Erythroblast (primary cell): ENCODE results near the gene GNAL.

Source experiments
- GATA1 ChIP-seq: IDR thresholded peaks from 2 replicates; pipeline ENCODE4 v1.6.1; 2011; ENCODE audit warnings: low read depth, mild to moderate bottlenecking, control low read depth, low read length, moderate library complexity
- POLR2A ChIP-seq: IDR thresholded peaks from 2 replicates; pipeline ENCODE4 v1.6.1; 2011; ENCODE audit warnings: mild to moderate bottlenecking, low read length

DNA sequence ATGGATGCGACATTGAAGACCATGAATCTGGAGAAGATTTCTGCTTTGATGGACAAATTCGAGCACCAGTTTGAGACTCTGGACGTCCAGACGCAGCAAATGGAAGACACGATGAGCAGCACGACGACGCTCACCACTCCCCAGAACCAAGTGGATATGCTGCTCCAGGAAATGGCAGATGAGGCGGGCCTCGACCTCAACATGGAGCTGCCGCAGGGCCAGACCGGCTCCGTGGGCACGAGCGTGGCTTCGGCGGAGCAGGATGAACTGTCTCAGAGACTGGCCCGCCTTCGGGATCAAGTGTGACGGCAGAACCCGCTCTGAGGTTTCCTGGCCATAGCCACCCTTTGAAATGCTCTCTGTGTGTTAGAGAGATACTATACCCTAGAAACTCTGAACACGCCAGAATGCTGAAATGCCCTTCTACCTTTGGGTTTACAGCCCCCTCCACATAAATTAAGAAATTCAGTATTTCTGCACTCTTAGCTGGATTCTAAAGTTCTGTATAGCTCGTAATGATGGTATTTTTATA lies 162.8 kb downstream of the GNAL start:
- TF ChIP-seq POLR2A = no peak
- no peak for TF ChIP-seq GATA1
